HCT116 (cell line): ENCODE measurements around the gene PCCA.

Experiments used
- EZH2 ChIP-seq: fragments of 200-600 bp; sonication (generic); IDR thresholded peaks from 2 replicates; pipeline ENCODE4 v1.6.1; 2017; ENCODE audit warnings: antibody characterized with exemption, mixed run types
- EZH2phosphoT487 ChIP-seq: fragments of 200-600 bp; IDR thresholded peaks from 2 replicates; pipeline ENCODE4 v1.6.1; 2018; ENCODE audit warnings: antibody characterized with exemption, borderline replicate concordance
- JUND ChIP-seq: IDR thresholded peaks from 2 replicates; pipeline ENCODE4 v1.6.1; 2012
- POLR2A ChIP-seq: IDR thresholded peaks from 2 replicates; pipeline ENCODE4 v1.7.0; 2011; ENCODE audit warnings: borderline replicate concordance; ENCODE audit not compliant: insufficient read depth, insufficient read length; ENCODE audit errors: extremely low read depth
- RAD21 ChIP-seq: IDR thresholded peaks from 2 replicates; pipeline ENCODE4 v1.6.1; 2012; ENCODE audit warnings: low read depth, mild to moderate bottlenecking
- SIN3A ChIP-seq: IDR thresholded peaks from 2 replicates; pipeline ENCODE4 v1.6.1; 2012; ENCODE audit warnings: low read depth
- SP1 ChIP-seq: IDR thresholded peaks from 2 replicates; pipeline ENCODE4 v1.6.1; 2012; ENCODE audit warnings: low read depth
- SRF ChIP-seq: IDR thresholded peaks from 2 replicates; pipeline ENCODE4 v1.6.1; 2012; ENCODE audit warnings: low read depth
- TF ChIP-seq, protein P1 (sequence below), 3 experiments: fragments of 200-600 bp in 1 of 3; sonication (generic) in 1 of 3; IDR thresholded peaks in 2 of 3; conservative IDR thresholded peaks in 1 of 3; 2 replicates each; pipeline ENCODE4 v1.5.1; 2012 to 2017; ENCODE audit warnings: low read depth in 2 of 3, low read length in 2 of 3, antibody characterized with exemption in 1 of 3, borderline replicate concordance in 1 of 3, control low read depth in 1 of 3, mild to moderate bottlenecking in 1 of 3, mixed read lengths in 1 of 3, mixed run types in 1 of 3, moderate library complexity in 1 of 3; ENCODE audit not compliant: insufficient read depth in 1 of 3
- TF ChIP-seq, protein P2 (sequence below): IDR thresholded peaks from 2 replicates; pipeline ENCODE4 v1.6.1; 2012

DNA sequence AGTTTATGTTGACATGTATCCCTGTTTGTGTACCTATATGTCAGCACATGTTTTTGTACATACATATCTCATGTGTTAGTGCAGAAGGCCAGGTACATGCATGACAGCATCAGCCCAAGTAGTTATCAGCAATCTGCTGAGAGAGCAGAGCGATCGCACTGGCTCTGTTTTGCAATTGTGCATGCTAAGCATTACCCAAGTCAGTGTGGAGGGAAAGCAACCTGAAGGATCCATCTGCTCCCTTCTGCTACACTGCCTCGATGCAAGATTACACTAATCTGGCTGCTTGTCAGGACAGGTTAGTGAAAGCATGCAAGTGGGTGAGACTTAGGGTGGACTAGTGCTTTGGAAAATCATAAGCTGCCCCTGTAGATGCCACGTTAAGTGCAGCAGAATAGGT, 211.8 kb downstream of the PCCA start:
- TF ChIP-seq, protein P1, sequence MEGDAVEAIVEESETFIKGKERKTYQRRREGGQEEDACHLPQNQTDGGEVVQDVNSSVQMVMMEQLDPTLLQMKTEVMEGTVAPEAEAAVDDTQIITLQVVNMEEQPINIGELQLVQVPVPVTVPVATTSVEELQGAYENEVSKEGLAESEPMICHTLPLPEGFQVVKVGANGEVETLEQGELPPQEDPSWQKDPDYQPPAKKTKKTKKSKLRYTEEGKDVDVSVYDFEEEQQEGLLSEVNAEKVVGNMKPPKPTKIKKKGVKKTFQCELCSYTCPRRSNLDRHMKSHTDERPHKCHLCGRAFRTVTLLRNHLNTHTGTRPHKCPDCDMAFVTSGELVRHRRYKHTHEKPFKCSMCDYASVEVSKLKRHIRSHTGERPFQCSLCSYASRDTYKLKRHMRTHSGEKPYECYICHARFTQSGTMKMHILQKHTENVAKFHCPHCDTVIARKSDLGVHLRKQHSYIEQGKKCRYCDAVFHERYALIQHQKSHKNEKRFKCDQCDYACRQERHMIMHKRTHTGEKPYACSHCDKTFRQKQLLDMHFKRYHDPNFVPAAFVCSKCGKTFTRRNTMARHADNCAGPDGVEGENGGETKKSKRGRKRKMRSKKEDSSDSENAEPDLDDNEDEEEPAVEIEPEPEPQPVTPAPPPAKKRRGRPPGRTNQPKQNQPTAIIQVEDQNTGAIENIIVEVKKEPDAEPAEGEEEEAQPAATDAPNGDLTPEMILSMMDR (IDR thresholded peaks at IDR 0.05 in 2 of 3, conservative IDR thresholded peaks at IDR 0.05 in 1 of 3; ENCODE audit: borderline replicate concordance in 1 of 3, insufficient read depth in 1 of 3, low read depth in 2 of 3, low read length in 2 of 3), result no peak
- TF ChIP-seq RAD21, result no peak
- TF ChIP-seq POLR2A, result no peak
- TF ChIP-seq SP1, result no peak
- TF ChIP-seq, protein P2, sequence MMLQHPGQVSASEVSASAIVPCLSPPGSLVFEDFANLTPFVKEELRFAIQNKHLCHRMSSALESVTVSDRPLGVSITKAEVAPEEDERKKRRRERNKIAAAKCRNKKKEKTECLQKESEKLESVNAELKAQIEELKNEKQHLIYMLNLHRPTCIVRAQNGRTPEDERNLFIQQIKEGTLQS, result no peak
- no peak for TF ChIP-seq EZH2
- TF ChIP-seq EZH2phosphoT487, result no peak
- TF ChIP-seq SRF, result no peak
- TF ChIP-seq JUND, result no peak
- no peak for TF ChIP-seq SIN3A
